Stimulated activated effector memory CD8-positive, alpha-beta T cell treated with anti-CD3 and anti-CD28 coated beads, Interleukin-12 subunit alpha, Interleukin-12 subunit beta, amount 100 ng/mL, for 72 hours (primary cell): ENCODE results near the gene PCP2.

Experiments
- ATAC-seq: fragments of 150-1000 bp; cut with Tn5 transposase; 2 replicates; pipeline ENCODE4 v1.10.0; 2021
- DNase-seq, 2 donors: peaks; one replicate each; pipeline ENCODE4 v3.0.0; 2021 to 2022; ENCODE audit warnings: low spot score in 2 of 2
- H3K27ac Mint-ChIP-seq: one replicate; pipeline ENCODE4 v1.8.0; 2022; ENCODE audit warnings: mild to moderate bottlenecking, mixed read lengths
- H3K36me3 Mint-ChIP-seq: one replicate; pipeline ENCODE4 v1.8.0; 2022; ENCODE audit warnings: mild to moderate bottlenecking, mixed read lengths
- H3K4me1 Mint-ChIP-seq: one replicate; pipeline ENCODE4 v1.8.0; 2022; ENCODE audit warnings: mixed read lengths
- H3K4me3 Mint-ChIP-seq: one replicate; pipeline ENCODE4 v1.8.0; 2022; ENCODE audit warnings: mild to moderate bottlenecking, mixed read lengths
- H3K9me3 Mint-ChIP-seq: one replicate; pipeline ENCODE4 v1.8.0; 2022; ENCODE audit warnings: mixed read lengths

PCP2 gene

GRCh38 chr19:7633698-7634097 lies at the start of gene PCP2:
TSS of gene PCP2 (minus strand) at chr19:7633719. CDS start at chr19:7633457, 262 bp downstream.
- no peaks in the 10 kb centered on the region for H3K9me3 Mint-ChIP-seq
- no peak for ATAC-seq
- no peak within 1 kb of the TSS for H3K4me3 Mint-ChIP-seq
- H3K27ac Mint-ChIP-seq = peak within 1 kb of the TSS; percentile 52
- peaks cover 57% of the 10 kb centered on the region for H3K36me3 Mint-ChIP-seq
- no peak for DNase-seq
- H3K4me1 Mint-ChIP-seq = peaks cover 51% of the 10 kb centered on the region

GRCh38 chr19:7682175-7682855 lies 48.8 kb upstream of the PCP2 start:
- Mint-ChIP-seq H3K27ac (peak overlapping the region; percentile 93), H3K4me3 (peak overlapping the region; percentile 90), H3K36me3 (peaks cover 55% of the 10 kb centered on the region), H3K9me3 (no peaks in the 10 kb centered on the region), H3K4me1 (peaks cover 53% of the 10 kb centered on the region)
- no peak for ATAC-seq
- DNase-seq = no peak

GRCh38 chr19:7681340-7682174 lies 48.0 kb upstream of the PCP2 start:
- Mint-ChIP-seq H3K36me3 (peaks cover 51% of the 10 kb centered on the region), H3K9me3 (no peaks in the 10 kb centered on the region), H3K4me3 (peak overlapping the region; percentile 90), H3K4me1 (peaks cover 61% of the 10 kb centered on the region), H3K27ac (peak overlapping the region; percentile 93)
- ATAC-seq = peak; percentile 58
- peak; percentile 63 to 87 for DNase-seq

- peaks cover 50% of the 10 kb centered on the region for H3K36me3 Mint-ChIP-seq
- DNase-seq (peak; percentile 92 to 94), ATAC-seq (peak; percentile 56)
- H3K4me3 Mint-ChIP-seq = peak within 1 kb of the TSS; percentile 90
- no peaks in the 10 kb centered on the region for H3K9me3 Mint-ChIP-seq
- H3K4me1 Mint-ChIP-seq = peaks cover 62% of the 10 kb centered on the region
- H3K27ac Mint-ChIP-seq = peak within 1 kb of the TSS; percentile 93
Observed at GRCh38 chr19:7680606-7681339, 47.3 kb upstream of the PCP2 start, which contains the start of gene TRAPPC5. TSS of gene TRAPPC5 (plus strand) at chr19:7680833. CDS start at chr19:7682254, 1,421 bp downstream.

- Mint-ChIP-seq H3K27ac (peak overlapping the region; percentile 35), H3K9me3 (no peaks in the 10 kb centered on the region), H3K4me3 (peak overlapping the region; percentile 90), H3K4me1 (peaks cover 59% of the 10 kb centered on the region), H3K36me3 (peaks cover 44% of the 10 kb centered on the region)
- no peak for ATAC-seq
- no peak for DNase-seq
Observed at GRCh38 chr19:7679771-7680605, 46.5 kb upstream of the PCP2 start.

GRCh38 chr19:7678971-7679751 lies 45.6 kb upstream of the PCP2 start:
- Mint-ChIP-seq H3K4me1 (peaks cover 65% of the 10 kb centered on the region), H3K4me3 (peak overlapping the region; percentile 90), H3K27ac (peak overlapping the region; percentile 35), H3K36me3 (peaks cover 37% of the 10 kb centered on the region), H3K9me3 (no peaks in the 10 kb centered on the region)
- DNase-seq (peak; percentile 14 to 63), ATAC-seq (peak; percentile 82)

- ATAC-seq (no peak), DNase-seq (no peak)
- Mint-ChIP-seq H3K27ac (peak overlapping the region; percentile 43), H3K36me3 (peaks cover 23% of the 10 kb centered on the region), H3K4me3 (peak overlapping the region; percentile 40), H3K4me1 (peaks cover 64% of the 10 kb centered on the region), H3K9me3 (no peaks in the 10 kb centered on the region)
Observed at GRCh38 chr19:7677669-7678311, 44.3 kb upstream of the PCP2 start.

- peak within 1 kb of the TSS; percentile 43 for H3K27ac Mint-ChIP-seq
- peaks cover 58% of the 10 kb centered on the region for H3K4me1 Mint-ChIP-seq
- no peak within 1 kb of the TSS for H3K4me3 Mint-ChIP-seq
- no peak for DNase-seq
- peaks cover 16% of the 10 kb centered on the region for H3K36me3 Mint-ChIP-seq
- no peaks in the 10 kb centered on the region for H3K9me3 Mint-ChIP-seq
- no peak for ATAC-seq
Observed at GRCh38 chr19:7676854-7677253, 43.3 kb upstream of the PCP2 start, which contains the start of gene MCEMP1. TSS of gene MCEMP1 (plus strand) at chr19:7677090. CDS start at chr19:7677121, 31 bp downstream.

GRCh38 chr19:7676376-7676775 lies 42.9 kb upstream of the PCP2 start:
- ATAC-seq (no peak), DNase-seq (no peak)
- Mint-ChIP-seq H3K36me3 (peaks cover 12% of the 10 kb centered on the region), H3K4me1 (peaks cover 53% of the 10 kb centered on the region), H3K9me3 (no peaks in the 10 kb centered on the region), H3K4me3 (no peak overlapping the region), H3K27ac (no peak overlapping the region)

- no peaks in the 10 kb centered on the region for H3K9me3 Mint-ChIP-seq
- DNase-seq = no peak
- peaks cover 55% of the 10 kb centered on the region for H3K4me1 Mint-ChIP-seq
- no peak overlapping the region for H3K4me3 Mint-ChIP-seq
- no peak overlapping the region for H3K27ac Mint-ChIP-seq
- ATAC-seq = no peak
- peaks cover 5% of the 10 kb centered on the region for H3K36me3 Mint-ChIP-seq
Observed at GRCh38 chr19:7674010-7675005, 40.8 kb upstream of the PCP2 start.

- no peak for ATAC-seq
- H3K4me1 Mint-ChIP-seq = peaks cover 43% of the 10 kb centered on the region
- H3K27ac Mint-ChIP-seq = no peak overlapping the region
- no peaks in the 10 kb centered on the region for H3K9me3 Mint-ChIP-seq
- DNase-seq = no peak
- no peak overlapping the region for H3K4me3 Mint-ChIP-seq
- H3K36me3 Mint-ChIP-seq = no peaks in the 10 kb centered on the region
Observed at GRCh38 chr19:7672522-7672921, 39.0 kb upstream of the PCP2 start.

GRCh38 chr19:7670790-7671189 lies 37.3 kb upstream of the PCP2 start:
- ATAC-seq (no peak), DNase-seq (no peak)
- Mint-ChIP-seq H3K4me3 (peak overlapping the region; percentile 44), H3K36me3 (no peaks in the 10 kb centered on the region), H3K4me1 (peaks cover 27% of the 10 kb centered on the region), H3K27ac (no peak overlapping the region), H3K9me3 (no peaks in the 10 kb centered on the region)
